ENCODE data around the gene EGLN2. TPM values are rescaled to one million over a fixed set of nuclear protein-coding genes. Genes with fewer than 3 reads are reported as not detected.
"Not testable (repeated sequence)": the region's sequence is repeated elsewhere in the genome, so short reads cannot be mapped to it uniquely, and the experiment has no call there.

The EGLN2 gene
- total RNA-seq, 1 experiment from 2014 or later = 131 TPM

- no peak for TF ChIP-seq CTCF (conservative IDR thresholded peaks at IDR 0.05)
- Histone ChIP-seq H3K27me3 (ENCODE audit: insufficient read depth, low read length) (no peaks in the 10 kb centered on the region), H4K8ac (replicated peaks; ENCODE audit: insufficient read length, low read depth, low read length) (no peak overlapping the region), H3K23ac (ENCODE audit: insufficient read length, low read depth, low read length) (no peak overlapping the region), H3K4me2 (ENCODE audit: insufficient read depth, insufficient read length, low read length) (no peak overlapping the region), H3K4me1 (ENCODE audit: insufficient read depth, low read length) (no peaks in the 10 kb centered on the region), H3K9me3 (ENCODE audit: control insufficient read depth, low read depth, low read length) (no peaks in the 10 kb centered on the region), H2BK20ac (ENCODE audit: low read depth, low read length, poor library complexity, severe bottlenecking) (no peak overlapping the region), H2AK5ac (ENCODE audit: insufficient read length, low read length) (no peak overlapping the region), H3K27ac (ENCODE audit: insufficient read length, low read depth, low read length) (no peak overlapping the region), H4K91ac (ENCODE audit: insufficient read length, low read depth, low read length) (no peak overlapping the region), H4K20me1 (ENCODE audit: control insufficient read depth, insufficient read depth, insufficient read length) (no peaks in the 10 kb centered on the region), H3K79me1 (ENCODE audit: insufficient read depth, low read depth, low read length, poor library complexity, severe bottlenecking) (no peaks in the 10 kb centered on the region), H3K18ac (ENCODE audit: insufficient read length, low read depth, low read length) (no peak overlapping the region), H2BK5ac (ENCODE audit: insufficient read length, low read length) (no peak overlapping the region), H3K4ac (ENCODE audit: low read depth, low read length) (no peak overlapping the region), H2BK120ac (ENCODE audit: low read depth, low read length, poor library complexity, severe bottlenecking) (no peak overlapping the region), H3K9ac (ENCODE audit: extremely low read depth, insufficient read length, low read length) (no peak overlapping the region), H3K14ac (ENCODE audit: insufficient read depth, low read length) (no peak overlapping the region), H3K56ac (ENCODE audit: insufficient read length, low read depth, low read length) (no peak overlapping the region), H2AFZ (ENCODE audit: low read length) (no peak overlapping the region), H3K79me2 (ENCODE audit: insufficient read depth, low read length) (no peaks in the 10 kb centered on the region), H3K23me2 (ENCODE audit: insufficient read length, low read depth, low read length, poor library complexity, severe bottlenecking) (no peaks in the 10 kb centered on the region), H3T11ph (ENCODE audit: low read length) (no peak overlapping the region), H2BK15ac (ENCODE audit: low read depth, low read length) (no peak overlapping the region), H4K5ac (ENCODE audit: insufficient read length, low read depth, low read length) (no peak overlapping the region), H2BK12ac (ENCODE audit: insufficient read length, low read depth, low read length) (no peak overlapping the region)
- no peak for DNase-seq
- no CpG with 5 or more reads among the region's 10 CpGs for WGBS (ENCODE audit: extremely low coverage, insufficient read length, low lambda C conversion rate)
- Mint-ChIP-seq H3K27ac (peak overlapping the region in 1 of 3 experiments; percentile 7; a peak in 1 of 7 replicates), H3K36me3 (ENCODE audit: insufficient read depth in 1 of 3, low read depth in 3 of 3) (peaks cover 59 to 80% (median 70%) of the 10 kb centered on the region in 3 experiments), H3K9me3 (no peaks in the 10 kb centered on the region), H3K4me3 (no peak overlapping the region), H3K27me3 (ENCODE audit: low read depth) (no peaks in the 10 kb centered on the region), H3K4me1 (no peaks in the 10 kb centered on the region)
These were observed 35.0 kb upstream of the EGLN2 start for GRCh38 chr19:40763963-40764362.

- H3K14ac ChIP-seq (ENCODE audit: insufficient read depth, low read length); H3K4me1 Mint-ChIP-seq; H4K5ac ChIP-seq (ENCODE audit: insufficient read length, low read depth, low read length); H3K23ac ChIP-seq (ENCODE audit: insufficient read length, low read depth, low read length); H3K79me2 ChIP-seq (ENCODE audit: insufficient read depth, low read length); H2BK20ac ChIP-seq (ENCODE audit: low read depth, low read length, poor library complexity, severe bottlenecking); H4K91ac ChIP-seq (ENCODE audit: insufficient read length, low read depth, low read length); H4K20me1 ChIP-seq (ENCODE audit: control insufficient read depth, insufficient read depth, insufficient read length); H2AK5ac ChIP-seq (ENCODE audit: insufficient read length, low read length); H3K56ac ChIP-seq (ENCODE audit: insufficient read length, low read depth, low read length); H2BK120ac ChIP-seq (ENCODE audit: low read depth, low read length, poor library complexity, severe bottlenecking); H3K9ac ChIP-seq (ENCODE audit: extremely low read depth, insufficient read length, low read length); H2BK5ac ChIP-seq (ENCODE audit: insufficient read length, low read length); H2BK15ac ChIP-seq (ENCODE audit: low read depth, low read length); H3K18ac ChIP-seq (ENCODE audit: insufficient read length, low read depth, low read length); H3K27me3 Mint-ChIP-seq (ENCODE audit: low read depth); DNase-seq; H3K4me2 ChIP-seq (ENCODE audit: insufficient read depth, insufficient read length, low read length); H3T11ph ChIP-seq (ENCODE audit: low read length); H3K27ac ChIP-seq (ENCODE audit: insufficient read length, low read depth, low read length); H3K27me3 ChIP-seq (ENCODE audit: insufficient read depth, low read length); H3K4me3 Mint-ChIP-seq; H3K23me2 ChIP-seq (ENCODE audit: insufficient read length, low read depth, low read length, poor library complexity, severe bottlenecking); H2BK12ac ChIP-seq (ENCODE audit: insufficient read length, low read depth, low read length); H3K4ac ChIP-seq (ENCODE audit: low read depth, low read length); H3K79me1 ChIP-seq (ENCODE audit: insufficient read depth, low read depth, low read length, poor library complexity, severe bottlenecking); H2AFZ ChIP-seq (ENCODE audit: low read length); H3K4me1 ChIP-seq (ENCODE audit: insufficient read depth, low read length); H4K8ac ChIP-seq (replicated peaks; ENCODE audit: insufficient read length, low read depth, low read length); H3K9me3 ChIP-seq (ENCODE audit: control insufficient read depth, low read depth, low read length); H3K9me3 Mint-ChIP-seq: not testable (repeated sequence)
- WGBS (ENCODE audit: extremely low coverage, insufficient read length, low lambda C conversion rate) = no CpG with 5 or more reads among the region's 13 CpGs
- H3K36me3 Mint-ChIP-seq (ENCODE audit: insufficient read depth in 1 of 3, low read depth in 3 of 3) = peaks cover 46 to 64% (median 48%) of the 10 kb centered on the region in 3 experiments
- H3K27ac Mint-ChIP-seq = peak overlapping the region in 2 of 3 experiments; percentile 40 to 67; a peak in 2 of 7 replicates
These were observed 32.6 kb upstream of the EGLN2 start for GRCh38 chr19:40766385-40766784.
